HG02610 (cell line): ENCODE measurements around the gene RBPMS2.
"Not testable (repeated sequence)": the region's sequence is repeated elsewhere in the genome, so short reads cannot be mapped to it uniquely, and the experiment has no call there.

Experiments
- ATAC-seq: cut with Tn5 transposase; IDR thresholded peaks from one replicate; pipeline ENCODE4 v1.9.1; 2021; ENCODE audit warnings: mild to moderate bottlenecking, moderate library complexity; ENCODE audit not compliant: unreplicated experiment

Gene RBPMS2

GRCh38 chr15:64755427-64755940 lies 19.9 kb downstream of the RBPMS2 start:
- ATAC-seq = no peak

- peak; percentile 50 for ATAC-seq
Observed at GRCh38 chr15:64754663-64755426, 20.5 kb downstream of the RBPMS2 start.

- ATAC-seq = peak; percentile 51
Observed at GRCh38 chr15:64753480-64754185, 21.8 kb downstream of the RBPMS2 start.

GRCh38 chr15:64751464-64751863 lies 23.9 kb downstream of the RBPMS2 start:
- no peak for ATAC-seq

GRCh38 chr15:64749999-64750657 lies 25.3 kb downstream of the RBPMS2 start:
- ATAC-seq = no peak

GRCh38 chr15:64749167-64749566 lies 26.2 kb downstream of the RBPMS2 start:
- no peak for ATAC-seq

- no peak for ATAC-seq
Observed at GRCh38 chr15:64748251-64748650, 27.1 kb downstream of the RBPMS2 start.

- no peak for ATAC-seq
Observed at GRCh38 chr15:64747578-64747977, 27.8 kb downstream of the RBPMS2 start.

- ATAC-seq = no peak
Observed at GRCh38 chr15:64746921-64747320, 28.5 kb downstream of the RBPMS2 start.

GRCh38 chr15:64746356-64746755 lies 29.0 kb downstream of the RBPMS2 start:
- ATAC-seq = no peak

GRCh38 chr15:64743691-64744090 lies 31.7 kb downstream of the RBPMS2 start:
- ATAC-seq = no peak

GRCh38 chr15:64742921-64743320 lies 32.5 kb downstream of the RBPMS2 start:
- no peak for ATAC-seq

- ATAC-seq = no peak
Observed at GRCh38 chr15:64742385-64742784, 33.0 kb downstream of the RBPMS2 start.

- ATAC-seq = not testable (repeated sequence)
Observed at GRCh38 chr15:64741708-64742107, 33.7 kb downstream of the RBPMS2 start.

- no peak for ATAC-seq
Observed at GRCh38 chr15:64740311-64741170, 34.8 kb downstream of the RBPMS2 start.

GRCh38 chr15:64739577-64740143 lies 35.7 kb downstream of the RBPMS2 start:
- ATAC-seq = no peak

GRCh38 chr15:64739156-64739555 lies 36.2 kb downstream of the RBPMS2 start:
- no peak for ATAC-seq

- no peak for ATAC-seq
Observed at GRCh38 chr15:64738226-64739095, 36.9 kb downstream of the RBPMS2 start.

- ATAC-seq = no peak
Observed at GRCh38 chr15:64732156-64732860, 43.1 kb downstream of the RBPMS2 start.
